22Rv1 (cell line): ENCODE results near the gene PRDM11.
"Not testable (repeated sequence)": the region's sequence is repeated elsewhere in the genome, so short reads cannot be mapped to it uniquely, and the experiment has no call there.

Source experiments
- H3K27ac ChIP-seq: fragments of 450-650 bp; 2 replicates; pipeline ENCODE4 v1.5.1; 2017
- CTCF ChIP-seq: fragments of 450-650 bp; IDR thresholded peaks from 2 replicates; pipeline ENCODE4 v1.5.1; 2017; ENCODE audit warnings: mild to moderate bottlenecking
- ZFX ChIP-seq: fragments of 450-650 bp; IDR thresholded peaks from 2 replicates; pipeline ENCODE4 v1.6.1; 2017; ENCODE audit warnings: antibody characterized with exemption, borderline replicate concordance

The PRDM11 gene

GRCh38 chr11:45238724-45239123 is 92.3 kb downstream of the PRDM11 start:
- TF ChIP-seq ZFX (no peak), CTCF (no peak)

GRCh38 chr11:45239733-45240132 is 93.3 kb downstream of the PRDM11 start:
- no peak for TF ChIP-seq ZFX
- TF ChIP-seq CTCF: no peak
- H3K27ac ChIP-seq: no peak overlapping the region

More at GRCh38 chr11:45238724-45239123, 92.3 kb downstream of the PRDM11 start:
- no peak overlapping the region for H3K27ac ChIP-seq

- TF ChIP-seq CTCF (no peak), ZFX (no peak)
- H3K27ac ChIP-seq: no peak overlapping the region
Measured at GRCh38 chr11:45243967-45244366, 97.5 kb downstream of the PRDM11 start.

GRCh38 chr11:45245218-45246045 is 99.0 kb downstream of the PRDM11 start:
- no peak for TF ChIP-seq ZFX
- no peak for TF ChIP-seq CTCF
- H3K27ac ChIP-seq: no peak overlapping the region

- TF ChIP-seq CTCF: no peak
- no peak for TF ChIP-seq ZFX
- H3K27ac ChIP-seq: no peak overlapping the region
Measured at GRCh38 chr11:45246241-45246640, 99.8 kb downstream of the PRDM11 start.

GRCh38 chr11:45247433-45247832 is 101.0 kb downstream of the PRDM11 start:
- H3K27ac ChIP-seq: no peak overlapping the region
- TF ChIP-seq ZFX: no peak
- TF ChIP-seq CTCF: no peak

GRCh38 chr11:45248501-45249011 is 102.1 kb downstream of the PRDM11 start:
- no peak for TF ChIP-seq CTCF
- no peak for TF ChIP-seq ZFX
- no peak overlapping the region for H3K27ac ChIP-seq

GRCh38 chr11:45249372-45249771 is 102.9 kb downstream of the PRDM11 start:
- H3K27ac ChIP-seq: not testable (repeated sequence)
